Mesendoderm (in vitro differentiated cells): Measurements from ENCODE around the gene GLIPR1L1.
A peak's percentile ranks its signal among the peaks of the same experiment; 100 is the strongest.
"Not testable (repeated sequence)": the region's sequence is repeated elsewhere in the genome, so short reads cannot be mapped to it uniquely, and the experiment has no call there.

Experiments
- DNase-seq: peaks from one replicate; pipeline ENCODE4 v3.0.0; 2013
- H2AK5ac ChIP-seq: 2 replicates; pipeline ENCODE4 v1.6.1; 2013; ENCODE audit warnings: low read length, inconsistent platforms
- H2BK120ac ChIP-seq: 2 replicates; pipeline ENCODE4 v1.6.1; 2013; ENCODE audit warnings: low read depth, mild to moderate bottlenecking, low read length, moderate library complexity, mixed read lengths
- H2BK15ac ChIP-seq: replicated peaks from 2 replicates; pipeline ENCODE4 v1.6.1; 2013; ENCODE audit warnings: low read depth, mild to moderate bottlenecking, moderate library complexity
- H2BK5ac ChIP-seq: 2 replicates; pipeline ENCODE4 v1.6.1; 2013; ENCODE audit warnings: low read length, inconsistent platforms
- H3K18ac ChIP-seq: 2 replicates; pipeline ENCODE4 v1.6.1; 2013; ENCODE audit warnings: mild to moderate bottlenecking, low read length, mixed read lengths
- H3K23ac ChIP-seq: one replicate; pipeline ENCODE4 v1.6.1; 2013; ENCODE audit warnings: low read length
- H3K27ac ChIP-seq: 2 replicates; pipeline ENCODE4 v1.5.1; 2013; ENCODE audit warnings: low read depth, mild to moderate bottlenecking, inconsistent platforms, low read length, moderate library complexity
- H3K27me3 ChIP-seq: 2 replicates; pipeline ENCODE4 v1.6.1; 2013; ENCODE audit warnings: low read length, control low read depth, mild to moderate bottlenecking, inconsistent platforms; ENCODE audit not compliant: insufficient read depth, poor library complexity
- H3K36me3 ChIP-seq: 2 replicates; pipeline ENCODE4 v1.6.1; 2013; ENCODE audit warnings: low read length, inconsistent platforms; ENCODE audit not compliant: control insufficient read depth, insufficient read depth
- H3K4ac ChIP-seq: one replicate; pipeline ENCODE4 v1.6.1; 2013; ENCODE audit warnings: low read depth, mild to moderate bottlenecking, low read length, moderate library complexity
- H3K4me1 ChIP-seq: 2 replicates; pipeline ENCODE4 v1.6.1; 2013; ENCODE audit warnings: low read depth, low read length, inconsistent platforms; ENCODE audit not compliant: control insufficient read depth
- H3K4me2 ChIP-seq: 2 replicates; pipeline ENCODE4 v1.6.1; 2013; ENCODE audit warnings: low read length
- H3K4me3 ChIP-seq: 2 replicates; pipeline ENCODE4 v1.5.1; 2013; ENCODE audit warnings: mild to moderate bottlenecking, low read length
- H3K56ac ChIP-seq: one replicate; pipeline ENCODE4 v1.6.1; 2013; ENCODE audit warnings: low read length
- H3K79me1 ChIP-seq: 2 replicates; pipeline ENCODE4 v1.6.1; 2013; ENCODE audit warnings: low read length, inconsistent platforms
- H3K79me2 ChIP-seq: 2 replicates; pipeline ENCODE4 v1.6.1; 2013; ENCODE audit warnings: mild to moderate bottlenecking, low read length; ENCODE audit not compliant: control insufficient read depth, insufficient read depth
- H3K9ac ChIP-seq: 2 replicates; pipeline ENCODE4 v1.6.1; 2013; ENCODE audit warnings: low read length, inconsistent platforms
- H4K5ac ChIP-seq: one replicate; pipeline ENCODE4 v1.6.1; 2013; ENCODE audit warnings: low read length
- H4K8ac ChIP-seq: one replicate; pipeline ENCODE4 v1.6.1; 2013; ENCODE audit warnings: low read depth, mild to moderate bottlenecking, control low read depth, low read length, moderate library complexity
- WGBS: extraction: QIAGEN DNeasy Blood & Tissue Kit; methylation state at CpG from one replicate; pipeline ENCODE4 v1.1.7; 2013; ENCODE audit warnings: low lambda C conversion rate, missing lambda C conversion rate; ENCODE audit not compliant: insufficient coverage; ENCODE audit errors: extremely low coverage; 5-methylcytosine and 5-hydroxymethylcytosine counted together

The GLIPR1L1 gene

GRCh38 chr12:75337905-75338304, 3.4 kb downstream of the GLIPR1L1 start:
- Histone ChIP-seq H3K9ac (no peak overlapping the region), H3K4me1 (no peaks in the 10 kb centered on the region), H3K56ac (no peak overlapping the region), H3K18ac (no peak overlapping the region), H3K23ac (no peak overlapping the region), H3K79me2 (no peaks in the 10 kb centered on the region), H3K27ac (no peak overlapping the region), H3K4ac (no peak overlapping the region), H3K27me3 (no peaks in the 10 kb centered on the region), H2AK5ac (no peak overlapping the region), H3K4me2 (no peak overlapping the region), H2BK120ac (no peak overlapping the region), H4K8ac (no peak overlapping the region), H3K36me3 (no peaks in the 10 kb centered on the region), H2BK15ac (no peak overlapping the region), H3K4me3 (no peak overlapping the region), H3K79me1 (no peaks in the 10 kb centered on the region), H4K5ac (no peak overlapping the region), H2BK5ac (no peak overlapping the region)
- 100% methylated on average over 1 of the region's 1 CpG for WGBS
- DNase-seq, result no peak

- peak; percentile 45 for DNase-seq
Observed at GRCh38 chr12:75341873-75342272, 7.4 kb downstream of the GLIPR1L1 start.

GRCh38 chr12:75345531-75345930, 11.1 kb downstream of the GLIPR1L1 start:
- Histone ChIP-seq H3K4ac (no peak overlapping the region), H3K79me1 (no peaks in the 10 kb centered on the region), H3K4me3 (no peak overlapping the region), H3K18ac (no peak overlapping the region), H3K23ac (no peak overlapping the region), H4K8ac (no peak overlapping the region), H2BK5ac (no peak overlapping the region), H3K56ac (no peak overlapping the region), H2BK15ac (no peak overlapping the region), H2AK5ac (no peak overlapping the region), H3K36me3 (no peaks in the 10 kb centered on the region), H3K27ac (no peak overlapping the region), H3K79me2 (no peaks in the 10 kb centered on the region), H3K4me1 (no peaks in the 10 kb centered on the region), H2BK120ac (no peak overlapping the region), H3K4me2 (no peak overlapping the region), H4K5ac (no peak overlapping the region), H3K27me3 (no peaks in the 10 kb centered on the region), H3K9ac (no peak overlapping the region)
- no peak for DNase-seq
- WGBS, result no CpG with 5 or more reads among the region's 2 CpGs

More at GRCh38 chr12:75341873-75342272, 7.4 kb downstream of the GLIPR1L1 start:
- Histone ChIP-seq H2BK15ac (no peak overlapping the region), H3K27ac (no peak overlapping the region), H3K79me2 (no peaks in the 10 kb centered on the region), H4K5ac (no peak overlapping the region), H4K8ac (no peak overlapping the region), H3K36me3 (no peaks in the 10 kb centered on the region), H3K56ac (no peak overlapping the region), H2BK5ac (no peak overlapping the region), H3K79me1 (no peaks in the 10 kb centered on the region), H3K27me3 (no peaks in the 10 kb centered on the region), H2BK120ac (no peak overlapping the region), H2AK5ac (no peak overlapping the region), H3K9ac (no peak overlapping the region), H3K4me3 (no peak overlapping the region), H3K4me2 (no peak overlapping the region), H3K23ac (no peak overlapping the region), H3K4ac (no peak overlapping the region), H3K18ac (no peak overlapping the region), H3K4me1 (no peaks in the 10 kb centered on the region)
- no CpG with 5 or more reads among the region's 5 CpGs for WGBS

- not testable (repeated sequence) for H3K79me2 ChIP-seq, H2BK5ac ChIP-seq, H4K8ac ChIP-seq, H2AK5ac ChIP-seq, H3K9ac ChIP-seq, H4K5ac ChIP-seq, H3K23ac ChIP-seq, H2BK120ac ChIP-seq, H3K79me1 ChIP-seq, H3K4ac ChIP-seq, DNase-seq, H3K4me2 ChIP-seq, H3K27me3 ChIP-seq, H2BK15ac ChIP-seq, H3K36me3 ChIP-seq, H3K18ac ChIP-seq, H3K56ac ChIP-seq, H3K4me3 ChIP-seq, H3K27ac ChIP-seq, H3K4me1 ChIP-seq
- WGBS, result no CpG with 5 or more reads among the region's 6 CpGs
Observed at GRCh38 chr12:75346215-75346614, 11.7 kb downstream of the GLIPR1L1 start.

GRCh38 chr12:75349946-75350345, 15.5 kb downstream of the GLIPR1L1 start:
- no peak overlapping the region for H3K56ac ChIP-seq
- H3K79me2 ChIP-seq, result no peaks in the 10 kb centered on the region
- WGBS, result no CpG with 5 or more reads among the region's 4 CpGs
- no peak overlapping the region for H2AK5ac ChIP-seq
- no peaks in the 10 kb centered on the region for H3K4me1 ChIP-seq
- H2BK120ac ChIP-seq, result no peak overlapping the region
- H3K27me3 ChIP-seq, result no peaks in the 10 kb centered on the region
- H3K36me3 ChIP-seq, result no peaks in the 10 kb centered on the region
- H3K79me1 ChIP-seq, result no peaks in the 10 kb centered on the region
- no peak overlapping the region for H2BK15ac ChIP-seq
- no peak overlapping the region for H3K23ac ChIP-seq
- no peak overlapping the region for H3K4ac ChIP-seq
- no peak overlapping the region for H2BK5ac ChIP-seq
- H3K4me2 ChIP-seq, result no peak overlapping the region
- H3K4me3 ChIP-seq, result no peak overlapping the region
- DNase-seq, result peak; percentile 42
- H3K27ac ChIP-seq, result no peak overlapping the region
- H4K8ac ChIP-seq, result no peak overlapping the region
- no peak overlapping the region for H3K9ac ChIP-seq
- H3K18ac ChIP-seq, result no peak overlapping the region
- no peak overlapping the region for H4K5ac ChIP-seq

- Histone ChIP-seq H3K4ac (no peak overlapping the region), H3K18ac (no peak overlapping the region), H3K4me2 (no peak overlapping the region), H4K5ac (no peak overlapping the region), H3K23ac (no peak overlapping the region), H3K79me2 (no peaks in the 10 kb centered on the region), H2BK5ac (no peak overlapping the region), H2AK5ac (no peak overlapping the region), H3K36me3 (no peaks in the 10 kb centered on the region), H4K8ac (no peak overlapping the region), H3K9ac (no peak overlapping the region), H3K27ac (no peak overlapping the region), H3K4me3 (no peak overlapping the region), H2BK15ac (no peak overlapping the region), H3K79me1 (no peaks in the 10 kb centered on the region), H3K4me1 (no peaks in the 10 kb centered on the region), H2BK120ac (no peak overlapping the region), H3K27me3 (no peaks in the 10 kb centered on the region), H3K56ac (no peak overlapping the region)
- no CpG with 5 or more reads among the region's 2 CpGs for WGBS
- no peak for DNase-seq
Observed at GRCh38 chr12:75350413-75350812, 15.9 kb downstream of the GLIPR1L1 start.
